IPS-NIHi7 (cell line): ENCODE measurements around the gene CABP2.
"Not testable (repeated sequence)": the region's sequence is repeated elsewhere in the genome, so short reads cannot be mapped to it uniquely, and the experiment has no call there.

ENCODE experiments used
- DNase-seq: peaks from one replicate; pipeline ENCODE4 v3.0.0; 2012; ENCODE audit warnings: mixed read lengths; ENCODE audit errors: extremely low spot score

Gene CABP2

DNA sequence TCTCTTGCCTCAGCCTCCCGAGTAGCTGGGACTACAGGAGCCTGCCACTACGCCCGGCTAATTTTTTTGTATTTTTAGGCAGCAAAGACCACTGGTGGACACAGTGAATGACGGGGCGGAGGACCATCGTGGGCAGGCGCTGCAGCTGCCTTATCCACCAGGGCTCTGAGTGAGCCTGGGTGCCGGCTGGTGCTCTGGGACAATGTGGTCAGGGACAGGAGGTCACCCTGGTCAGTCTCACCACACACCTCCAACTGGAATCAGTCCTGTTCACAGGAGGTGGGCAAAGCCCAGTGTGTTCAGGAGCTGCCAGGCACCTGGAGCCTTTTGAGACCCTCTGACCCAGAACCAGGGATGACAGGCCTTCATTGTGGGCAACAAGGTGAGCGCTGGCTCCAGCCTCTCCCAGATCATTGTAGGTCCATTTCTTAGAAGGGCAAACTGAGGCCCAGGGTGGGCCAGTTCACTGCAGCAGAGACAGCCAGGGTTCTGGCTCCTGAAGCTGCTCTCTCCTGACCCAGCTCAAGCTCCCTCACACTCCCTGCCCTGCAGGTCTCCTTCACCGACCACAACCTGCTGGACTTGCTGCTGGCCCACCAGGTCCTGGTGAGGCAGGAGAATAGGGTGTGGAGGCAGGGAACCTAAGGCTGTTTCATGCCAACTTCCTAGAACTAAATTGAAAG is 15.7 kb upstream of the CABP2 start:
- no peak for DNase-seq

GRCh38 chr11:67538306-67538705 is 15.1 kb upstream of the CABP2 start:
- DNase-seq = no peak

- DNase-seq = no peak
Measured at GRCh38 chr11:67535561-67535960, 12.3 kb upstream of the CABP2 start.

DNA sequence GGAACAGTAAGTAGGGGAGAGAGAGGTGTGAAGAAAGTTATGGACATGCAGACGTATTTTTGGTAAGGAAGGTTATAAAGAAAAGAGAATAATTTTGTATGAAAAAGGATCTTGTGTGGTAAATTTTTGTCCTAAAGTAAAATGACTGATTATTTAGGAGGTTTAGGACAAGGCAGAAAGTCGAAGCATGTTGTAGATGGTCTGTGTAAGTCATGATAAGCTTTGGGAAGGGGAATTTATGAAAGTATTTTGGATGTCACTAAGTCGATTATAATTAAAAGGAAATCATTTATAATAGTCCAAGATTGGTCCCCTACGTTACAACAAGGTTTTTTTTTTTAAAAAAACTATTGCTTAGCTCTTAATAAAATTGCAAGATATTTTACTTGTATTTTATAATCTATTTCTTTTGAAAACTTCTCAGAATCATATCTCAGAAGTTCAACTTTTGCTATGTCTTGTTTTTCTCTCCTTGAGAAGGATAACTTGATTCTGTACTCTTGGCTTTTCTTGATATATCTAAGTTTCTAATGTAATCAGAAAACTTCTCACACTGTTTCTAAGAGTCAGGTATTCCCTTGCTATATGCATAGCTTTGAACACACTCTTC is 10.9 kb upstream of the CABP2 start:
- DNase-seq = no peak

DNA sequence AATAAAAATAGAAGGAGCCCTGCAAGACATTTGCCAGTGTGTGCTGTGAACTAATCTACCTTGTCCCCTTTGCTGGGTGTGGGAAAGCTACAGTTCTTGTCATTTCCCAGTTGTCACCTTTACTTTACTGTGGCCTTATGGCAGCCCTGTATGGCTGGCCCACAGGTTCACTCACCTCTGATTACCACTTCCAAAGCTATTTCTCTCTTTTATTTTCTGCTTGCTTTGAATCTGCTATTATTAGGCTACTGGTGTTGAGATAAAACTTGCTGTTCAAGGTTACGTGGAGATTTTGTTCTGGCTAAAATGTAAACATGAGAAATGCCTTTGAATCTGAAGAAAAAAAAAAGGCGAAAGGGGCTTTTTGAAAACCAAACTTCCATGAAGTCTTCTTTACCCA is 9.6 kb upstream of the CABP2 start:
- no peak for DNase-seq

- DNase-seq = no peak
Measured at GRCh38 chr11:67530282-67530592, 7.0 kb upstream of the CABP2 start.

- no peak for DNase-seq
Measured at GRCh38 chr11:67528376-67528775, 5.1 kb upstream of the CABP2 start.

DNA sequence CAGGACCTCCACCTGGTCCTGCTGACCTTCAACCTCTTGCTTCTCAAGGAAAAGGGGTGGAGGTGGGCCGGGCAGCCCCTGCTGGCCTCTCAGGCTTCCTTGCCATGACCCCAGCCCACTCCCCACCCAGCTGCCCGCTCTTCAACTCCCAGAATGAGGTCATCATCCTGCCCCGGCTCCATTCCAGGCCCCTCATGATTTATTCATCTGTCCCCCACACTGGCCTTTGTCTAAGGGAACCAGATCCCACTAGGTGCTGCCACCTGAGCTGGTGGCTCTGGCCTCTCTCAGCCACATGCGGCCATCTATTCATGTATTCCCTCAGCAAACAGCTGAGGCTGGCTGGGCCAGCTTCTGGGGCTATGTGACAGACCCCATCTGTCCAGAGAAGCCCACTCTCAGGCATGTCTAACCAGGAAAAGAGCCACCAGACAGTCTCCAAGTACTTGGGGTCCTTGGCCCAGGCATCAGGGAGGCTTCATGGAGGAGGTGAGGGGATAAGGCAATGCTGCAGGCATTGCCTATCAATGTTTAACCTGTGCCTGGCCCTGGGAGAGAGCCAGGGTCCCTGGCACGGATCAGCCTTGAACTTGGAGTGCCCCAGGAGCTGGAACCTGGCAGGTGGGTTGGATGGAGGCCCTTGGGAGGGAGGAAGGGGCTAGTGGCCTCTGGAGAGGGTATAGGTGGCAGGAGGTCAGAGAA is 2.2 kb upstream of the CABP2 start:
- no peak for DNase-seq

- DNase-seq = no peak
Measured at GRCh38 chr11:67524480-67524808, 1.2 kb upstream of the CABP2 start.

DNA sequence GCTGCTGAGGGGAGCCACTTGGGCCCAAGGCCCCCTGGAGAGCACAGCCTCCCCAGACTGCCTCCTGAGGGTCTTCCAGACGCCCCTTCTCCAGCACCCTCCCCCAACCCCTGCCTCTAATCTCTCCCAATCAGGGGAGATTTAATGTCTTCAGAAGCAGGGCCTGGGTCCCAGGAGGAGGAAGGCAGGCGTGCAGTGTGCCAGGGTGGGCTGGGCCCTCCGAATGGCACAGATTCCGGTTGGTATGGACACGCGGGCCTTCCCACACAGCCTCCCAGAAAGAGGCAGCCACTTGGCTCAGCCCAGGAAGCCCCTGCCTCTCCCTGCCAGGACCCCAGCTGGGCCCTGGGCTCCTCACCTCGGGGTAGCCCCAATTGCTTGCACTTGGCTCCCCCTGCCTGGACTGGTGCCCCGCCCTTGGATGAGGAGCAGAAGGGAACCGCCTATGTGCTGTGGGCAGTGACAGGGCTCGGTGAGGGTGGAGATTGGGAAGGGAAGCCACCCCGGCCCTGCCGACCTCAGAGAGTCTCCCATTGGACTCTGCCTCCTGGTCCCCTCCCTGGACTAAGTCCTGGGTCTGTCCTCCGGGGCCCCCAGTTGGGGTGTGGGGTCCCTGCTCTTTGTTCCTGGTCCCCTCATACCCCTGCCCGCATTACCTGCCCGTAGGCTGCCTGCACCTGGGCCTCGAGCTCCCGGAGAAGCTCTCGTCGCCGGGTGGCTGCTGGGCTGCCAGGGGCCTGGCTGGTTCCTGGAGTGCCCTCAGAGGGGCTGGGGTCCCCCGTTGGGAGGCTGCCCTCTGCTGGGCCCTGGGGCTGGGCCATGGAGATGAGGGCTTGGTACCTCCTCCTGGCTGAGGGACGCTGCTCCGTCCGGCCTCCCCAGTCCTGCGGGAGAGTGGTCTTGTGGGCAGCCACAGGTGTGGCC is 572 bp upstream of the CABP2 start:
- DNase-seq = no peak

- no peak for DNase-seq
Measured at GRCh38 chr11:67522338-67522737, 908 bp downstream of the CABP2 start.

DNA sequence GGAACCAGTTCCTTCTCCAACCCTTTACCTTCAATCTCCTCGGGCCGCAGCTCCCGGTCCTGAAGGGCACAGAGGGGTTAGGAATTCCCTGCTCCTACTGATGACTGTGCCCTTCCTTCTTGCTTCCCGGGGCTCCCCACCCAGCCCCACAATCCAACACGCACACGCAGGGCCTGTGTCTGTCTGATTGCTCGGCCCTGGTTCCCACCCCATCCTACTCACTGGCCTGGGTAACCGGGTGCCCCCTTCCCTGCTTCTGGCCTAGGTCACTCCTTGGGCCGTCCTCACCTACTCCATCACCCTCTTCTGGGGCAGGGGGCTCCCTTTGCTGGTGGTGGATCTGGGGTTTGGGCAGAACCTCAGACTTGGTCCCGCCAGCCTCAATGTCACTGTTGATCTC is 1.3 kb downstream of the CABP2 start:
- no peak for DNase-seq

- no peak for DNase-seq
Measured at GRCh38 chr11:67520856-67521824, 2.1 kb downstream of the CABP2 start.

DNA sequence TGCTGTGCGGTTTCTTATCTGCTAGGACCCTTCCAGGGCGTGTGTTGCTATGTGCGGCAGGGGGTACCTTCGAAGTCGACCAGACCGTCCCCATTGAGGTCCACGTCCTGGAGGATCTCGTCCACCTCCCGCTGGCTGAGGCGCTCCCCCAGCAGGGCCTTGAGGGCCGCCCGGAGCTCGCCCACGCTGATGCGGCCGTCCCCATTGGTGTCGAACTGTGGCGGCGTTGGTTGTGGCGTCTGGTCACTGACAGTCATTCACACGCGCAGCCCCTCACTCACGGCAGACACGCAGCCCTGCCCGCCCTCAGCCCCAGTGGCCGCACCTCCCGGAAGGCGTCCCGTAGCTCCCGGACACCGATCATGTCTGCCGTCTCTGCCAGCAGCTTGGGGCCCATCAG is 3.5 kb downstream of the CABP2 start:
- DNase-seq = no peak

- DNase-seq = no peak
Measured at GRCh38 chr11:67517784-67518552, 5.3 kb downstream of the CABP2 start.

DNA sequence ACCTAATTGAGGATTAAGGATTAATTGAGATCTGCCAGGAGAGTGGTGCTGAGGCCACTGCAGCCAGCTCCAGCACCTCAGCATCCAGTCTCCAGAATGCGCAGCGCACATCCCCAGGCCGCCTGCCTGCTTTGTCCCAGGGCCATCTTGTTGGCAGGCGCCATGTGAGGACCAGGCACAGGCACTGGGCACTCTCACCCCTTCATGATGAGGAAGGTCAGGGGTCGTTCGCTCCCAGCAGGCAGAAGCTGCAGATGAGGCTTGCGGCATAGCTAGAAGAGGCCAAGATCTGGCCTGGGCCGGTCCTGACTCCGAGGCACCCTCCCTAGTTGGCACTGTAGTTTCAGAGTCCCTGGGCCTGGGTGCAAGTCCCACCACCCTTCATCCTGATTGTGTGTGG is 6.4 kb downstream of the CABP2 start:
- no peak for DNase-seq

- no peak for DNase-seq
Measured at GRCh38 chr11:67514116-67514515, 9.1 kb downstream of the CABP2 start.

GRCh38 chr11:67511558-67511957 is 11.7 kb downstream of the CABP2 start:
- DNase-seq = not testable (repeated sequence)

DNA sequence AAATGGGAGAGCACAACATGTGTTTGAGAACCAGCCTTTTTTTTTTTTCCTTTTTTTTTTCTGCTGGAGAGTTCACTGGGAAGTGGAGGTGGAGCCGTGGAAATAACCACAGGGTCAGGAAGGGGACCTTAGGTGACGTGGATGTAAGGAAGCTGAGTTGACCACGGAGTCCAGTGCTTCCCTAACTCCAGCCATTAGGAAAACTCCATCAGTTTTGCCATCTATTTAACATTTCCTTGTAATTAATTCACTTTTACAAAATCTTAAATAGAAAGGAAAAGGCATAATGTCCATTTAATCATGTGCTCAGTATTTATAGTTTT is 13.3 kb downstream of the CABP2 start:
- DNase-seq = no peak

- DNase-seq = peak; percentile 100
Measured at GRCh38 chr11:67508486-67509121, 14.6 kb downstream of the CABP2 start.
